GM21360 (cell line): ENCODE measurements around the gene BCL7A.
"Not testable (repeated sequence)": the region's sequence is repeated elsewhere in the genome, so short reads cannot be mapped to it uniquely, and the experiment has no call there.

Source experiments
- ATAC-seq: cut with Tn5 transposase; IDR thresholded peaks from one replicate; pipeline ENCODE4 v1.9.1; 2021; ENCODE audit warnings: mild to moderate bottlenecking, moderate library complexity; ENCODE audit not compliant: unreplicated experiment

BCL7A gene

GRCh38 chr12:122021822-122022392 lies at the start of gene BCL7A:
Gene BCL7A (plus strand): TSS chr12:122021884. CDS start chr12:122022092, 208 bp downstream.
- peak; percentile 32 for ATAC-seq

DNA sequence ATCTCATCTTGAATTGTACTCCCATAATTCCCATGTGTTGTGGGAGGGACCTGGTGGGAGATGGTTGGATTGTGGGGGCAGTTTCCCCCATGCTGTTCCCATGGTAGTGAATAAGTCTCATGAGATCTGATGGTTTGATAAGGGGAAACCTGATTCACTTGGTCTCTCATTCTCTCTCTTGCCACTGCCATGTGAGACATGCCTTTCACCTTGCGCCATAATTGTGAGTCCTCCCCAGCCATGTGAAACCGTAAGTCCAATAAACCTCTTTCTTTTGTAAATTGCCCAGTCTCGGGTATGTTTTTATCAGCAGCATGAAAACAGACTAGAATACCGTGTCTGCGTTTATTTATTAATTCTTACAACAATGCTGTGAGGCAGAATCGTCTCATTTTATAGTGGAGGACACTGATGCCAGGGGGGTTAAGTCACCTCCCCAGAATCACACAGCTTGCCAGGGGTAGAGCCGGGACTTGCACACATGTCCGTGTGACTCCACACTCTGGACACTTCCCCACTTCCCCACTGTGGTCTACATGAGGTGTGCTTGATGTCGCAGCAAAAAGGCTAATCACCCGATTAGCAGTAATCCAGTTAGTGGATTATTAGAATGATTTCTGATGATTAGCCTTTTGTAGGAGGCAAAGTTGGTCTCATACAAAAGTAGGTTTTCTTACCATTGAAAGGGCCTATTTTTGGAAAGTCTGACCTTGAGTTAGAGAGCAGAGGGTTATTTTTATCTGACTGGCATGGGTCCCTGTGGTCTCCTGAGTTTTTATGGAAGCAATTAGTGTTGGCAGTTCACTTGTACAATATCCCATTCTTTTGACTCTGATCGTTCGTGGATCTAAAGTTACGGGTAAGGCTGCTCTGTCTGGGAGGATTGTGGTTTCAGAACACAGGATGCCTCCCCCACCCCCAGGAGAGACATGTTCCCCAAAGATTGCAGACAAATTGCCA lies 47.4 kb upstream of the BCL7A start:
- no peak for ATAC-seq

DNA sequence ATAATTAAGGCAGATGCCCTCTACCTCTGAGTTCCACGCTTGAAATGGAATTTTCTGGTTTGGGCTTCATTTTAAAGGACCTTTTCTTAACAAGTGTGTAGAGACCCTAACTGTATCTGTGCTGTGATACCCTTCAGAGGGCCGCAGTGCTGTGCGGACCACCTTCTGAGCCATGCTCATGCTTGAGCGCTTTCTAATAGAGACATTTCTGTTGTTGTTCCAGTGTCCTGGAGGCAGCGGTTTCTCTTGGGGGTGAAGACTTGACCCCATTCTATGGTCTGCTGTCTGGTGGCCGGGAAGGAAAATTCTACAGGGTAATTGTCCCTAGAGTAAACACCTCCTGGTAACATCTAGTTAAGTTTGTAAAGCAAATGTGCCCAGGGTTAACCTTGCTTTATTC lies 46.7 kb upstream of the BCL7A start:
- no peak for ATAC-seq

DNA sequence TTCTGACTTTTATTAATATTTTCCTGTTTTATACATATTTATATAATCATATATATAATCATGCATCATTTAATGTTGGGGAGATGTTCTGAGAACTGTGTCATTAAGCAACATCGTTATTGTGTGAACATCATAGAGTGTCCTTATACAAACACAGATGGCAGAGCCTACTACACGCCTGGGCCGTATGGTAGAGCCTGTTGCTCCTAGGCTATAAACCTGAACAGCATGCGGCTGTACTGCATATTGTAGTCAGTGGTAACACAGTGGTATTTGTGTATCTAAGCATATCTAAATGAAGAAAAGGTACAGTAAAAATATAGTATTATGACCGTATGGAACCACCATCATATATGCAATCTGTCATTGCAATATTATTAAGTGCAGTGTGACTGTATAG lies 44.7 kb upstream of the BCL7A start:
- no peak for ATAC-seq

- no peak for ATAC-seq
Measured at GRCh38 chr12:121980191-121980891, 41.3 kb upstream of the BCL7A start.

- no peak for ATAC-seq
Measured at GRCh38 chr12:121980892-121981272, 40.8 kb upstream of the BCL7A start.

GRCh38 chr12:121981456-121981855 lies 40.2 kb upstream of the BCL7A start:
- no peak for ATAC-seq

- no peak for ATAC-seq
Measured at GRCh38 chr12:121982950-121983349, 38.7 kb upstream of the BCL7A start.

GRCh38 chr12:121983536-121984210 lies 38.0 kb upstream of the BCL7A start:
- no peak for ATAC-seq

GRCh38 chr12:121986489-121987245 lies 35.0 kb upstream of the BCL7A start:
- no peak for ATAC-seq

DNA sequence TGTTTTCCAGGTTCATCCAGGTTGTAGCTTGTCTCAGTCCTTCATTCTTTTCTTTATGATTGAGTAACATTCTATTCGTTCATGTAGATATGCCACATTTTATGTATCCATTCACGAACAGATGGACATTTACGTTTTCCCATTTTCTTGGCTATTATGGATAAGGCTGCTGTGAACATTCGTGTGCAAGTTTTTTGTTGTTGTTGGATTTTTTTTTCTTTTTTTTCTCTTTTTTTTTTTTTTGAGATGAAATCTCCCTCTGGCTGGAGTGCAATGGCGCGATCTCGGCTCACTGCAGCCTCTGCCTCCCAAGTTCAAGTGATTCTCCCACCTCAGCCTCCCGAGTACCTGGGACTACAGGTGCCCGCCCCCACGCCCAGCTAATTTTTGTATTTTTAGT lies 33.2 kb upstream of the BCL7A start:
- ATAC-seq = not testable (repeated sequence)

DNA sequence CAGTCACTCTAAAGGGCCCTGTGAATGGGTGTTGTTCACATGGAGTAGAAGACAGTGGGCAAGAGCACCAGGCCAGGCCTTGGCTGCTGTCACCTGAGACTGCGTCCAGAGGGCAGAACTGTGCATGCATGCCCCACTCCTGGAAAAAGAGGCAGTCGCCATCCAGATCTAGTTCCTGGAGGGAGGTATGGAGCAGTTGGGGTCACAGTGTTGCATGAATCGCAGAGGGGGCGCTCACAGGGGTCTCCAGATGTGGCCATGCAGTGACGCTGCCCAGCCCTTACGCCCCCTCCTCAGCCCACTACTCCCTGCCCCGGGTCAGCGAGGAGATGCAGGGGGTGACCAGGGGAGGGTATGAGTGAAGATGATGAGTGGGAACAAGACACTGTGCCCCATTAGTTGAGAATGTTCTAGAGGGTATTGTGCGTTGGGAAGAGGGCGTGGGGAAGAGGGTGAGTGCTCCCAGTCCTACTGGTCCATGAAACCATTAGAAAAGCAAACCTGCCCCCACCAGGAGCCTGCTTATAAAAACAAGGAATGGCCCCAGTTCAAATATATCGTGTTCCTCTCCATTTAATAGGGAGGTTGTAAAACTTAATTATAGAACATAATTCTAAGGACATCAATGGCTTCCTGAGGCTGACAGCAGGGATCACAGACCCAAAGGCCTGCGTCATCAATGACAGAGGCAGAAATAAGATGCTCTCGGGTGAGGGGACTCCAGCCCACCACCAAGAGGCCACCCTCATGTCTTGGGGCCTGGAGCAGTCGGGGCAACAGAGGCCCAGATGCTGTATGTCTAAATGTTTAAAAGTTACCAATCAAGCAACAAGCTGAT lies 32.2 kb upstream of the BCL7A start:
- ATAC-seq = no peak

DNA sequence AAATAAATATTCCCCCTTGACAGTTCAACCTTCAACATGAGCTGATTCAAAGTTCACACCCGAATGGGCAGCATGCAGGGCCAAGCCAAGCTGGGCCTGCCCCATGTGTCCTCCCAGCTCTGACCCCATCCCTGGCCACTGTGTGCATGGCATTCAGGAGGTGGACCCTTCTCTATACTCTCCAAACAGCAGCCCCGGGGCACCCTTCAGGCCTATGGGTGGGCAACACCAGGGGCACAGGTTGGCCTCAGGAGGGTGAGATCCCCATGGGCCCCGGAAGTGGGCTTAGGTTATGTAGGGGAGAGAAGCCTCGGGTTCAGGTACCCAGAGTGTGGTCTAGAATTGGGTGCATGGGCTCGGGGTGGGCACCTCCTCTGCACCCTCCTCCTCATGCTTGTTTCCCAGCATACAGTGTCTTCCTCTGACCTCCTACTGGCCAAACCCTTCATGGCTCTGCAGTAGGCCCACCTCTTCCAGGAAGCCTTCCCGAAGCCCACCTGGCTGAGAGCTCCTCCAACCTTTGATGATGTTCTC lies 31.5 kb upstream of the BCL7A start:
- ATAC-seq = no peak

DNA sequence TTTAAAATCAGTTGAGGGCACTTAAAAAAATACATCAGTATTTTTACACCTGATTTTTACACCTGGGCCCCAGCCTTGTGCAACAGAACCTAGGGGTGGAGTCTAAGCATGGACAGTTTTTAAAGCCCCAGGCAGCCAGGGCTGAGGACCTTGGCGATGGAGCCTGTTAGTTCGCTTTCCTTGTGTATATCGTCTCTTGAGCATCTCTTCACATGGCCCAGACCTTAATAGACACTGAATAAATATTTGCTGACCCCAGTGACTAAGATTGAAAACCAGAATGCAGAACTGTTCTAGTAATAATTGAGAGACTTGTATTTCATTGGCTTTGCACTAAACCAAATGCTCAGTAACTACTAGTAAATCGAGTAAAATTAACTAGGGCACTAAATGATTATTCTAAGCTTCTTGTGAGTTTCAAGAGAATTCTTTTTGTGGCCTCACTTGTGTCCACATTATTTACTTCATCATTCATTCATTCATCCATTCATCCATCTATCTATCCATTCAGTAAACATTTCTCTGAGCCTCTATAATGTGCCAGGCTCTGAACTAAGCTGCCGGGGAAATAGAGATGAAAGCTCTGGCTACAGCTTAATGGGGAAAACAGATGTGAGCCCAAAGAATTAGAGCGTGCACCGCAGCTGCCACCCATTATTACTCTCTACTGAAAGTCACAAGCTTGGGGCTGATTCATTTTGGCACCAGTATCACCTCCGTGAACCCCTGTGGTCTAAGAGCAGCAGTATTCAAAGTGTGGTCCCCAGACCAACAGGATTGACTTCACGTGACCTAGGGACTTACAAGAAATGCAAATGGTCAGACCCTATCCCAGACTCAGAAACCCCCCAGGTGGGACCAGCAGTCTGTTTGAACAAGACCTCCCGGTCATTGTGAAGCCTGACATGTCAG lies 30.7 kb upstream of the BCL7A start:
- ATAC-seq = peak; percentile 70

DNA sequence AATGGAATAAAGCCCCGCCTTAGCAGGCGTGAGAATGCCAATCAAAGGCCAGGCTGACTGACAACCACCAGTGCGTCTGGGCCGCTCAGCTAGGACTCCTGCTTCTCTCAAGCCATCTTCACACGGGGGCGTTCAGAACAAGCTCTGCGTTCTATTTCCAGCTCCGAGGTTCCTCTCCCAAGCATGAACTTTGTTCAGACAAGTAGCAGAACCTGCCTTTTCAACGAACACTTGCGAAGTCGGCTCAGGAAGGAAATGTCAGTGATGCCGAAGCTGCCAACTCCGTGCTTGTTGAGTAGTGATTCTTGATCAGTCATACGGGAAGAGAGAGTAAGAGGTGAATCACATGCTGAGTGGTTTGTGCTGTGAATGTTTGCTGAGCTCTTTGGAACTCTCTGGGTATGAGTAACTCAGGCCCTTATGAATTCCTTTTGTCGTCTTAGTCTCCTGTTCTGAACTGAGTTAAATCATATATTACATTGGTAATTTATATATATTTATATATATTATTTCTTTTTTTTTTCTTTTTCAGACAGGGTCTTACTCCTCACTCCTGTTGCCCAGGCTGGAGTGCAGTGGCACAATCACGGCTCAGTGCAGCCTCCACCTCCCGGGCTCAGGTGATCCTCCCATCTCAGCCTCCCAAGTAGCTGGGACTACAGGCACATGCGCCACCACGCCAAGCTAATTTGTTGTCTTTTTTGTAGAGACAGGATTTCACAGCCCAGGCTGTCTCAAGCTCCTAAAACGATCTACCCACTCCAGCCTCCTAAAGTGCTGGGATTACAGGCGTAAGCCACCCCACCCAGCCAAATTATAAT lies 29.4 kb upstream of the BCL7A start:
- ATAC-seq = peak; percentile 75

DNA sequence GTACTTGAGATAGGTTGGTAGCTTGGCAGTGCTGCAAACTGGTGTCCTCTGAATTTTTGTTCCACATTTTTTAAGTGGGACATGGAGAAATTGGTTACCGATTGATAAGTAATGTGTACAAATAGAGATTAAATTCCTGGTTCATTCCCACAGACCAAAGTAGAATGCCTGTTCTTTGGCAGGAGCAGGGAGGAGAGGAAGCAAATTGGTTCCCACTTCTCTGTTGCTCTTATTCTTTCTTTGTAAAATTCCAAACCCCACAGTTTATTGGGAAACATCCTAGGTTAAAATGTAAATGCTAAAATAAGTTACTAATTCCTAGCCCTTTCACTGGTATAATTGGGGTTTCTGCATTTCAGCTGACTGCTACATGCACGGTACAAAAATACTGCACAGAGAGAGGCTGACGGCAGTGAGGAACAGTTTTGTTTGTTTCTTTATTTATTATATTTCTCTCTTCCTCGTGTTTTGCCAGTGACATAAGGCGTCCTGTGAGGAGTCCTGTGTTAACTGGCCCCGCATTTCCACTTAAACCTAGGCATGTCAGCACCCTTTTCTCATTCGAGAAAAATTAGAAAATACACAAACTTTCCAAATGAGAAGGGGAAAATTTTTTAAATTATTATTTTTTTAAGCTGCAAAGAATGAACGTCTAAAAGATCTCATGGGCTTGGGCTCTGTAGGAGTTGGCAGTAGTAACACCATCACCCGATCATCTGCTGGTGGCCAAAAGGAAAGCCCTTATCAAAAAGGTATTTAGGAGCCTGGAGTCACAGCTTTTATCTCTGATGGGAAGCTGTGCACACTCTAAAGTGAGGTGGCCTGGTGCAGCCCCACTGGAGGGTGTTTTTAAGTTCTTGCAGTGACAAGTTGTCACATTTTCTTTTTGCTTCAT lies 25.4 kb upstream of the BCL7A start:
- no peak for ATAC-seq
